Memory B cell (primary cell): ENCODE measurements around the gene GFI1B.
A peak's percentile ranks its signal among the peaks of the same experiment; 100 is the strongest.
"Not testable (repeated sequence)": the region's sequence is repeated elsewhere in the genome, so short reads cannot be mapped to it uniquely, and the experiment has no call there.

ENCODE experiments used
- ATAC-seq: fragments of 150-1000 bp; cut with Tn5 transposase; 2 replicates; pipeline ENCODE4 v1.10.0; 2021; ENCODE audit warnings: low read depth, mild to moderate bottlenecking, moderate library complexity
- DNase-seq, 2 donors: peaks; one replicate each; pipeline ENCODE4 v3.0.0; 2022; ENCODE audit warnings: low spot score in 2 of 2
- H3K27ac Mint-ChIP-seq: one replicate; pipeline ENCODE4 v1.8.0; 2022; ENCODE audit warnings: mild to moderate bottlenecking, moderate library complexity, mixed read lengths
- H3K27me3 Mint-ChIP-seq: one replicate; pipeline ENCODE4 v1.8.0; 2022; ENCODE audit warnings: mixed read lengths
- H3K36me3 Mint-ChIP-seq: one replicate; pipeline ENCODE4 v1.8.0; 2022; ENCODE audit warnings: mild to moderate bottlenecking, mixed read lengths
- H3K4me1 Mint-ChIP-seq: one replicate; pipeline ENCODE4 v1.8.0; 2022; ENCODE audit warnings: mixed read lengths
- H3K4me3 Mint-ChIP-seq: one replicate; pipeline ENCODE4 v1.8.0; 2022; ENCODE audit warnings: mild to moderate bottlenecking, moderate library complexity, mixed read lengths
- H3K9me3 Mint-ChIP-seq: one replicate; pipeline ENCODE4 v1.8.0; 2022; ENCODE audit warnings: mixed read lengths

Gene GFI1B

GRCh38 chr9:132980157-132980556, 1.7 kb downstream of the GFI1B start:
- no peaks in the 10 kb centered on the region for H3K36me3 Mint-ChIP-seq
- H3K27me3 Mint-ChIP-seq: peaks cover 22% of the 10 kb centered on the region
- H3K4me3 Mint-ChIP-seq: no peak overlapping the region
- no peak for DNase-seq
- peaks cover 12% of the 10 kb centered on the region for H3K4me1 Mint-ChIP-seq
- H3K9me3 Mint-ChIP-seq: no peaks in the 10 kb centered on the region
- ATAC-seq: no peak
- no peak overlapping the region for H3K27ac Mint-ChIP-seq

- peaks cover 12% of the 10 kb centered on the region for H3K4me1 Mint-ChIP-seq
- no peak overlapping the region for H3K4me3 Mint-ChIP-seq
- DNase-seq: no peak
- no peak overlapping the region for H3K27ac Mint-ChIP-seq
- H3K27me3 Mint-ChIP-seq: peaks cover 29% of the 10 kb centered on the region
- H3K36me3 Mint-ChIP-seq: no peaks in the 10 kb centered on the region
- H3K9me3 Mint-ChIP-seq: no peaks in the 10 kb centered on the region
- ATAC-seq: peak; percentile 60
Observed at GRCh38 chr9:132982458-132982857, 4.0 kb downstream of the GFI1B start.

- DNase-seq (no peak), ATAC-seq (no peak)
- Mint-ChIP-seq H3K36me3 (no peaks in the 10 kb centered on the region), H3K27me3 (peaks cover 26% of the 10 kb centered on the region), H3K4me1 (peaks cover 6% of the 10 kb centered on the region), H3K9me3 (no peaks in the 10 kb centered on the region), H3K27ac (no peak overlapping the region), H3K4me3 (no peak overlapping the region)
Observed at GRCh38 chr9:132983491-132984201, 5.2 kb downstream of the GFI1B start.

DNA sequence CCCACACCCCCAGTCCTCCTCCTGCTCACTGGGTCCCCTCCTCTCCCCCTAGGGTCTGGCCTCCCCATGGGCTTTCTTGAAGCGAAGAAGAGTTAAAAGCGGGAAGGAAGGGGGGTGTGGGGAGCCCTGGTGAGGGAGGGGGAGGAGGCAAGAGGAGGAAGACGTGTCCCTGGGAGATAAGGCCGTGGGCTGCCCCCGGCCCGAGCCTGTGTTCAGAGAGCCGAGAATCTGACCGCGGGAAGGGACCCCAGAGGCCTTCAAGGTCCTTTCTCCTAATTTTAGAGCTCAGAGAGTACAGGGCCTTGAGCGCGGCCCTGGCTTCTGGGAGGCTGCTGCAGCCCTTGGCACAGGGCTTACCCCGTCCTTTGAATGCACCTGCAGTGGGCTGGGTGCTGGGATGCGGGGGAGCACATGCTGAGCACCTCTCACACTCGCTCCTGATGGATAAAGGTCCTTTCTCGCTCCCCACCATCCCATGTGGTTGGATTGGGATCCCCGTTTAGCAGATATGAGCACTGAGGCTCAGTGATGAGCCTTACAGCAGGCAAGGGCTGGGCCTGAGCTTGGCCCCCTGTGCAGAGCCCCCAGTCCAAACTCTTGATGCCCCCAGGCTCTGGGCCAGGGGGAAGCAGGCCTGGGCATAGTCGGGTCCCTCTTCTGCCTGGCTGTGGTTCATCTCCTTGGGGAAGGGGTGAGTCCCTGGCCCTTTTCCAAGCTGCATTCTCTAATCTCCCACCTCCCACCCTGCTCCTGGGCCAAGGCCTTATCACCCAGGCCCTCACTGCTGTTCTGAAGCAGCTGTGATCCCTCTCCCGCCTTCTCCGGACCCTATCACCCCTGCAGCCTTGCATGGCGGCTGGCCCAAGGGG, 5.9 kb downstream of the GFI1B start:
- peaks cover 4% of the 10 kb centered on the region for H3K4me1 Mint-ChIP-seq
- H3K36me3 Mint-ChIP-seq: no peaks in the 10 kb centered on the region
- peaks cover 26% of the 10 kb centered on the region for H3K27me3 Mint-ChIP-seq
- no peak for ATAC-seq
- H3K9me3 Mint-ChIP-seq: no peaks in the 10 kb centered on the region
- DNase-seq: no peak
- no peak overlapping the region for H3K27ac Mint-ChIP-seq
- H3K4me3 Mint-ChIP-seq: no peak overlapping the region

GRCh38 chr9:132985071-132985350, 6.5 kb downstream of the GFI1B start:
- Mint-ChIP-seq H3K36me3 (no peaks in the 10 kb centered on the region), H3K27ac (no peak overlapping the region), H3K4me3 (no peak overlapping the region), H3K4me1 (no peaks in the 10 kb centered on the region), H3K27me3 (peaks cover 22% of the 10 kb centered on the region), H3K9me3 (no peaks in the 10 kb centered on the region)
- ATAC-seq (no peak), DNase-seq (no peak)

DNA sequence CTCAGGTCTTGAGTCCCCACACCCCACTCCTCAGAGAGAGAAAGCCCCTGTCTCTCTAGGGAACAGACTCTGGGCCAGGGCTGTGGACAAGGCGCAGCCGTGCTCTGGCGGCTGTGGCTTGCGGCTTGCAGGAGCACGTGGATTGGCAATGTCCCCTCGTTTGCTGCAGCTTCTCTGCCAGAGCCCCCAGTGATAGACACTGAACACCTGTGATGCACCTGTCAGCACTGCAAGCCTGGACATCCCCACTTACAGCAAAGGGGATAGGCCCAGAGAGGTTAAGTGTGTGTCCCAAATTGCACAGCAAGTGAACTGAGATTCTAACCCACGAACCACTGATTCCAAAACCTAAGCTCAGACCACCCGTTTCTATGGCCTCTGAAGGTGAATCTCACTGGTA, 7.0 kb downstream of the GFI1B start:
- Mint-ChIP-seq H3K36me3 (no peaks in the 10 kb centered on the region), H3K4me1 (no peaks in the 10 kb centered on the region), H3K27ac (no peak overlapping the region), H3K9me3 (peaks cover 2% of the 10 kb centered on the region), H3K27me3 (peaks cover 26% of the 10 kb centered on the region), H3K4me3 (no peak overlapping the region)
- ATAC-seq (no peak), DNase-seq (no peak)

GRCh38 chr9:132986114-132986513, 7.6 kb downstream of the GFI1B start:
- Mint-ChIP-seq H3K36me3 (no peaks in the 10 kb centered on the region), H3K27me3 (peaks cover 23% of the 10 kb centered on the region), H3K27ac (no peak overlapping the region), H3K4me3 (no peak overlapping the region), H3K4me1 (no peaks in the 10 kb centered on the region), H3K9me3 (peaks cover 2% of the 10 kb centered on the region)
- no peak for DNase-seq
- ATAC-seq: no peak

- Mint-ChIP-seq H3K27ac (no peak overlapping the region), H3K36me3 (no peaks in the 10 kb centered on the region), H3K4me1 (peaks cover 3% of the 10 kb centered on the region), H3K9me3 (peaks cover 2% of the 10 kb centered on the region), H3K27me3 (peaks cover 27% of the 10 kb centered on the region), H3K4me3 (no peak overlapping the region)
- no peak for DNase-seq
- no peak for ATAC-seq
Observed at GRCh38 chr9:132986640-132987620, 8.4 kb downstream of the GFI1B start.

GRCh38 chr9:132988244-132989013, 9.9 kb downstream of the GFI1B start:
- Mint-ChIP-seq H3K27me3 (peaks cover 38% of the 10 kb centered on the region), H3K27ac (no peak overlapping the region), H3K36me3 (no peaks in the 10 kb centered on the region), H3K4me3 (no peak overlapping the region), H3K9me3 (peaks cover 2% of the 10 kb centered on the region), H3K4me1 (peaks cover 7% of the 10 kb centered on the region)
- DNase-seq (no peak), ATAC-seq (no peak)

DNA sequence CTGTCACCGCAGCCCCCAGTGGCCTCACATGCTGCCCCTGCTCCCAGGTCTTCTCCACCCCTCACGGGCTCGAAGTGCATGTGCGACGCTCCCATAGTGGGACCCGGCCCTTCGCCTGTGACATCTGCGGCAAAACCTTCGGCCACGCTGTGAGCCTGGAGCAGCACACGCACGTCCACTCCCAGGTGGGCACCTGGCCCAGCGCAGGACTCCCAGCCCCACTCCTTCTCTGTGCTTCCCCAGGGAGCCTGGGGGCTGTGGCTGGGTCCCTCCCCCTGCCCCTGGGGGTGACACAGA, 10.5 kb downstream of the GFI1B start:
- no peak overlapping the region for H3K4me3 Mint-ChIP-seq
- no peaks in the 10 kb centered on the region for H3K36me3 Mint-ChIP-seq
- H3K27me3 Mint-ChIP-seq: peaks cover 38% of the 10 kb centered on the region
- peaks cover 2% of the 10 kb centered on the region for H3K9me3 Mint-ChIP-seq
- DNase-seq (no peak), ATAC-seq (no peak)
- no peak overlapping the region for H3K27ac Mint-ChIP-seq
- peaks cover 7% of the 10 kb centered on the region for H3K4me1 Mint-ChIP-seq

DNA sequence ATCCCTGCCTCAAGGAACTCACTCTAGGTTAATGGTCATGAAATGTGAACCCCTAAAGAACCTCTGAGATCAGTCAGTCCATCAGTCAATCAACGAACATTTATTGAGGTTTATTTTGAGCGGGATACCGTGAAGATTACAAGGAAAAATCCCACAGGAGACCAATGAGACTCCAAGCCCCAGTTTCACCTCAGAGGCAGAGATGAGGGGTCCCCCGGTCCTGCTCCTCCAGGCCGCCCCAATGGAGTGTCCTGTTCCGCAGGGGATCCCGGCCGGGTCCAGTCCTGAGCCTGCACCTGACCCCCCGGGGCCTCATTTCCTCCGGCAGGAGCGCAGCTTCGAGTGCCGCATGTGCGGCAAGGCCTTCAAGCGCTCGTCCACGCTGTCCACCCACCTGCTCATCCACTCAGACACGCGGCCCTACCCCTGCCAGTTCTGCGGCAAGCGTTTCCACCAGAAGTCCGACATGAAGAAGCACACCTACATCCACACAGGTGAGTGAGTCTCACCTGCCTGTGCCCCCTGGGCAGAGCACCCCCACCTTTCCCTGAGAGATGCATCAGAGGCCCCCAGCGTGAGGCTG, 11.0 kb downstream of the GFI1B start:
- no peak overlapping the region for H3K4me3 Mint-ChIP-seq
- H3K9me3 Mint-ChIP-seq: peaks cover 2% of the 10 kb centered on the region
- peaks cover 38% of the 10 kb centered on the region for H3K27me3 Mint-ChIP-seq
- H3K27ac Mint-ChIP-seq: no peak overlapping the region
- no peaks in the 10 kb centered on the region for H3K36me3 Mint-ChIP-seq
- H3K4me1 Mint-ChIP-seq: peaks cover 9% of the 10 kb centered on the region
- ATAC-seq: peak; percentile 18
- DNase-seq: no peak

- H3K27me3 Mint-ChIP-seq: peaks cover 38% of the 10 kb centered on the region
- not testable (repeated sequence) for DNase-seq, H3K9me3 Mint-ChIP-seq, H3K36me3 Mint-ChIP-seq, H3K27ac Mint-ChIP-seq, H3K4me3 Mint-ChIP-seq
- ATAC-seq: peak; percentile 65
- H3K4me1 Mint-ChIP-seq: peaks cover 11% of the 10 kb centered on the region
Observed at GRCh38 chr9:132989998-132990557, 11.6 kb downstream of the GFI1B start.

GRCh38 chr9:132990781-132991180, 12.3 kb downstream of the GFI1B start:
- Mint-ChIP-seq H3K4me3 (no peak overlapping the region), H3K36me3 (no peaks in the 10 kb centered on the region), H3K27me3 (peaks cover 37% of the 10 kb centered on the region), H3K9me3 (peaks cover 2% of the 10 kb centered on the region), H3K4me1 (peaks cover 11% of the 10 kb centered on the region), H3K27ac (no peak overlapping the region)
- no peak for DNase-seq
- no peak for ATAC-seq
